HUES48 (cell line): Measurements from ENCODE around the gene JOSD1.

Experiments used
- H3K27ac ChIP-seq: one replicate; pipeline ENCODE4 v1.7.0; 2013; ENCODE audit warnings: low read depth, low read length, inconsistent platforms
- H3K27me3 ChIP-seq: 2 replicates; pipeline ENCODE4 v1.6.1; 2013; ENCODE audit warnings: mild to moderate bottlenecking, low read length; ENCODE audit not compliant: control insufficient read depth, insufficient read depth
- H3K36me3 ChIP-seq: 2 replicates; pipeline ENCODE4 v1.6.1; 2013; ENCODE audit warnings: low read length; ENCODE audit not compliant: control insufficient read depth, insufficient read depth
- H3K4me1 ChIP-seq: 2 replicates; pipeline ENCODE4 v1.6.1; 2013; ENCODE audit warnings: mild to moderate bottlenecking, low read length; ENCODE audit not compliant: control insufficient read depth, insufficient read depth
- H3K4me3 ChIP-seq: 2 replicates; pipeline ENCODE4 v1.5.1; 2013; ENCODE audit warnings: mild to moderate bottlenecking, low read depth, low read length
- H3K9ac ChIP-seq: 2 replicates; pipeline ENCODE4 v1.6.1; 2013; ENCODE audit warnings: mild to moderate bottlenecking, low read depth, low read length, moderate library complexity
- H3K9me3 ChIP-seq: 2 replicates; pipeline ENCODE4 v1.6.1; 2013; ENCODE audit warnings: low read length; ENCODE audit not compliant: control insufficient read depth, insufficient read depth

JOSD1 gene

DNA sequence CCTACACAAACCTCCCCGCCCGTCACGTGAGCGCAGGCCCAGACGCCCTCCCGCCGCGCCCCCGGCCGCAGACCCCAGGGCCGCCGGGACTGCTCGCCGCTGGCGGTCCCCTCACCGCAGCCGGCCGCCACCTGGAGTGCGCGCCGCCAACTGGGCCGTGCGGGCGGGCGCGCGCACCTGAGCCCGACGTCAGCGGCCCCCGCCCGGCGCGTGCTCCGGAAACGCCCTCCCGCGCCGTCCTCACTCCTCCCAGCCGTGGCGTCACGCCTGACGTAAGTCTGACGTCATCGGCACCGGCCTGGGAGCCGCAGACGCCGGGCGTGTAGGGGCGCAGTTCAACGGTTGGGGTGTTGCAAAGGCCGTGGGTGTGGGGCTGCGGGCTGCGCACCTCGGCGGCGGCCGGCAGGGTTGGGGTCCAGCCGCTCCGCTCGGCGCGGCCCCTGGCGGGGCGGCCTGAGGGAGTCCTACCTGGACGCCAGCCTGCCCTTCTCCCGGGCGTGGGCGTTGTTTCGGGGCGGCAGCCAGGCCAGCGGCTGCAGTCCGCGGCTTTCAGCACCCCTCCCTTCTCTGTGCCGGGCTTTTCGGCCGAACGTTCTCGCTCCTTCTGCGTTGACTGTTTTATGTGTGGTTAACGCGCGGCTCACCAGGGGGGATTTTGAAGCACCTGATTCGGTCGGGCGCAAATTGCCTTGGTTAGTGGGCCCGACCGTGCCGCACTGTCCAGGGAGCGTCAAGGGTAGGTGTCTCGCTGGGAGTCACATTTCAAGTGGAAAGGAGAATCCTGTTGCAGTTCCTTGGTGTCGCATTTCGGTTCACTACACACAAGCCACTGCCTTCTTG, at the start of gene JOSD1:
TSS of gene JOSD1 (minus strand) at position 155 of the 840 bp plus-strand sequence. CDS start 956 bp downstream, outside the sequence.
- Histone ChIP-seq H3K9me3 (no peaks in the 10 kb centered on the region), H3K9ac (peak within 1 kb of the TSS; percentile 93), H3K27me3 (no peaks in the 10 kb centered on the region), H3K4me3 (peak within 1 kb of the TSS; percentile 98), H3K27ac (peak within 1 kb of the TSS; percentile 92), H3K36me3 (peaks cover 9% of the 10 kb centered on the region; the same call in 1 of the 2 replicates), H3K4me1 (peaks cover 21% of the 10 kb centered on the region)

- H3K9me3 ChIP-seq: no peaks in the 10 kb centered on the region
- H3K27me3 ChIP-seq: no peaks in the 10 kb centered on the region
- no peak overlapping the region for H3K4me3 ChIP-seq
- H3K36me3 ChIP-seq: peaks cover 9% of the 10 kb centered on the region
- H3K4me1 ChIP-seq: peaks cover 10% of the 10 kb centered on the region
- no peak overlapping the region for H3K27ac ChIP-seq
- H3K9ac ChIP-seq: no peak overlapping the region
Observed at GRCh38 chr22:38750104-38750503, 49.4 kb upstream of the JOSD1 start.

DNA sequence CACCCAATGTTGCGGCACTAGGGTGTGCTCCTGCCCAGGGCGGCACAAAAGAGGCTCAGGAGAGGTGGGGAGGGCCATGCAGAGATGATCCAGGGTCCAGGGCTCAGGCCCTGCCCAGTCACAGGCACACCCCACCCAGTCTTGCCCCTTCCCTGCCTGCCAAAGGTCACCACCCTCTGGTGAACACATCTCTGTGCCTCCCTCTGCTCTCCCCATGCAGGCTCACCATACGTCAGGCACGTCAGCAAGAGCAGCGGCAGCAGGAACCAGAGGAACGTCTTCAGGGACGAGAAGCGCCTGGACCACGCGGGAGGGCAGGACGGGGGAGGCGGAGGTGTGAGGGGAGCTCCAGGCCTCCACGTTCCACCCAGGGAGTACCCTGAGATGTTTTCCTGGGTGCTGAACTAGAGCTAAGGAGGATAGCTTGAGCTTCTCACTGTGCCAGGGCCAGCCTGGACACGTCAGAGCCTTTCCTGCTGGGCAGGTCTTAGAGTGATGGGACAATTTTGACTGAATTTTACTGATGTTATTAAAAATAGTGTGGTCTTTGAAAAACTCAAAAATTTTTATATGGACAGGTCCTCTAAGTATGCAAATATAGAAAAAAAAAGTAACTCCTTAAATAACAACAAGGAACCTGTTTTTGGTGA, 47.9 kb upstream of the JOSD1 start:
- Histone ChIP-seq H3K4me1 (peaks cover under 1% of the 10 kb centered on the region; the same call in 1 of the 2 replicates), H3K9ac (no peak overlapping the region), H3K9me3 (no peaks in the 10 kb centered on the region), H3K27me3 (no peaks in the 10 kb centered on the region), H3K36me3 (peaks cover 9% of the 10 kb centered on the region), H3K27ac (no peak overlapping the region), H3K4me3 (no peak overlapping the region)

- H3K36me3 ChIP-seq: peaks cover 15% of the 10 kb centered on the region
- no peak overlapping the region for H3K9ac ChIP-seq
- H3K4me1 ChIP-seq: no peaks in the 10 kb centered on the region
- no peak overlapping the region for H3K4me3 ChIP-seq
- H3K27me3 ChIP-seq: no peaks in the 10 kb centered on the region
- H3K9me3 ChIP-seq: no peaks in the 10 kb centered on the region
- H3K27ac ChIP-seq: no peak overlapping the region
Observed at GRCh38 chr22:38745676-38746460, 45.1 kb upstream of the JOSD1 start.

DNA sequence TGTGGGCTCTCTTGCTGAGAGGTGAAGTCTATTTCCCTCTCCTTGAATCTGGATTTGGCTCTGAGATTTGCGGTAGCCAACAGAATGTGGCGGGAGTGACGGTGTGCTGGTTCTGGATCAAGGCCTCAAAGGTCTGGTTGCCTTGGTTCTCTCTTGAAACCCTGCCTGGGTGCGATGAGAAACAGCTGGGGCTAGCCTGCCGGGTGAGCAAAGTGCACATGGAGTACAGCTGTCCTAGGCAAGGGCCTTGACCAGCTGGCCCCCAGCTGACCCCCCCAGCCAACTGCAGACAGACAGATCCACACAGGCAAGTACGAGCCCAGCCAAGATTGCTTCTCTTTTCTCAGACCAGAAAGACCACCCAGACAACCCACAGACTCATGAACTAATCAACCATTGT, 44.2 kb upstream of the JOSD1 start:
- no peaks in the 10 kb centered on the region for H3K4me1 ChIP-seq
- no peaks in the 10 kb centered on the region for H3K9me3 ChIP-seq
- H3K9ac ChIP-seq: no peak overlapping the region
- peaks cover 15% of the 10 kb centered on the region for H3K36me3 ChIP-seq
- no peaks in the 10 kb centered on the region for H3K27me3 ChIP-seq
- no peak overlapping the region for H3K27ac ChIP-seq
- no peak overlapping the region for H3K4me3 ChIP-seq

GRCh38 chr22:38742176-38742942, 41.6 kb upstream of the JOSD1 start:
- H3K36me3 ChIP-seq: peaks cover 25% of the 10 kb centered on the region

GRCh38 chr22:38741576-38741975, 40.8 kb upstream of the JOSD1 start:
- peaks cover 29% of the 10 kb centered on the region for H3K36me3 ChIP-seq
- no peaks in the 10 kb centered on the region for H3K27me3 ChIP-seq
- H3K9ac ChIP-seq: no peak overlapping the region
- H3K4me1 ChIP-seq: no peaks in the 10 kb centered on the region
- H3K4me3 ChIP-seq: no peak overlapping the region
- no peak overlapping the region for H3K27ac ChIP-seq
- no peaks in the 10 kb centered on the region for H3K9me3 ChIP-seq

More at GRCh38 chr22:38742176-38742942, 41.6 kb upstream of the JOSD1 start:
- Histone ChIP-seq H3K27me3 (no peaks in the 10 kb centered on the region), H3K27ac (no peak overlapping the region), H3K9me3 (no peaks in the 10 kb centered on the region), H3K4me3 (no peak overlapping the region), H3K4me1 (no peaks in the 10 kb centered on the region), H3K9ac (no peak overlapping the region)

DNA sequence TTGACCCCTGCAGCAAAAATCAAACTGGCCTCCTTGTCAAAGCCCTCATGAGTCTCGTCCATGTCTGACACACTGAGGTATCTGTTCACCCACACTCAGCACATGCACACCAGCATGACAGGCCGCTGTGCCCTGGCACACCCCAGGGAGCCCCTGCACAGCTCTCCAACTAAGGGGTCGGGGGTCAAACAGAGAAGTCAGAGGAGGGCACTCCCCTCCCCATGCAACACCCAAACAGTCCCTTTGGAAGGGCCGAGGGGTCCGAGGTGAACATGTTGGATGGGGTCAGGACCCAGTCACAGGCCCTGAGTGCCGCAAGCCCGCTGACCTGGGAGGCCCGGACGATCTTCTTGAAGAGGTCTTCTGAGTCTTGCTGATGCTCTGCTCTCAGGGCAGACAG, 40.4 kb upstream of the JOSD1 start:
- H3K27me3 ChIP-seq: no peaks in the 10 kb centered on the region
- no peaks in the 10 kb centered on the region for H3K9me3 ChIP-seq
- no peak overlapping the region for H3K4me3 ChIP-seq
- no peaks in the 10 kb centered on the region for H3K4me1 ChIP-seq
- H3K36me3 ChIP-seq: peaks cover 32% of the 10 kb centered on the region
- no peak overlapping the region for H3K27ac ChIP-seq
- H3K9ac ChIP-seq: no peak overlapping the region

GRCh38 chr22:38740754-38741153, 40.0 kb upstream of the JOSD1 start:
- peaks cover 32% of the 10 kb centered on the region for H3K36me3 ChIP-seq
- no peaks in the 10 kb centered on the region for H3K27me3 ChIP-seq
- H3K9me3 ChIP-seq: no peaks in the 10 kb centered on the region
- no peak overlapping the region for H3K4me3 ChIP-seq
- H3K9ac ChIP-seq: no peak overlapping the region
- no peaks in the 10 kb centered on the region for H3K4me1 ChIP-seq
- no peak overlapping the region for H3K27ac ChIP-seq

DNA sequence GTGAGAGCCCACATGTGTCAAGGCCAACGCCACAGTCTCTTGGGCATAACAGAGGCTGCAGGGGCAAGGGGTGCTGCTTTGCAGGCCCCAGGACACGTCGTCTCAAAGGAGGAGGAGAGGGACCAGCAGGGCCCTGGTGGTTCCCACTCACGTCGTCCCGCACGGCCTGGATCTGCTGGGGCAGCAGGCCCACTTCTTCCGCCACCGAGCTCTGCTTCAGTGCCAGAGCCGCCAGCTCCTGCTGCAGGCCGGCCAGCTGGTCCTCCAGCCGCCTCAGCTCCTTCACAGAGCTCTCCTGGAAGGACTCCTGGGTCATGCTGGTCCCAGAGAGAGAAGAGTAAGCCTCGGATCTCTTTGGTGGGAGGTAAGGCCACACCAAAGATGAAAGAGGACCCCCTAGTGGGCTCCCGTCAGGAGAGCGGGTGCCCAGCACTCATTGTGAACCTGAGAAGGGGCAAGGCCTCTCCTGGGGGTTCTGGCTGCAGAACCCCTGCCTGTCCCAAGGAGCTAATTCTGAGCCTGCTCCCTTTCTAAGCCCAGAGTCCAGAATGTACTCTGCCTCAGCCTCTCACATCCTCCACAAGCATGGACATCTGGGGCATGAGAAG, 39.5 kb upstream of the JOSD1 start:
- Histone ChIP-seq H3K27ac (no peak overlapping the region), H3K9me3 (no peaks in the 10 kb centered on the region), H3K36me3 (peaks cover 30% of the 10 kb centered on the region), H3K27me3 (no peaks in the 10 kb centered on the region), H3K4me3 (no peak overlapping the region), H3K4me1 (no peaks in the 10 kb centered on the region), H3K9ac (no peak overlapping the region)
